NCI-H526 treated with DMSO at 0.1 percent for 48 hours (cell line): ENCODE measurements around the gene FAM124B.

Source experiments
- DNase-seq: peaks from one replicate; lab custom pipeline; 2025; lab: John Stamatoyannopoulos, UW

Gene FAM124B

DNA sequence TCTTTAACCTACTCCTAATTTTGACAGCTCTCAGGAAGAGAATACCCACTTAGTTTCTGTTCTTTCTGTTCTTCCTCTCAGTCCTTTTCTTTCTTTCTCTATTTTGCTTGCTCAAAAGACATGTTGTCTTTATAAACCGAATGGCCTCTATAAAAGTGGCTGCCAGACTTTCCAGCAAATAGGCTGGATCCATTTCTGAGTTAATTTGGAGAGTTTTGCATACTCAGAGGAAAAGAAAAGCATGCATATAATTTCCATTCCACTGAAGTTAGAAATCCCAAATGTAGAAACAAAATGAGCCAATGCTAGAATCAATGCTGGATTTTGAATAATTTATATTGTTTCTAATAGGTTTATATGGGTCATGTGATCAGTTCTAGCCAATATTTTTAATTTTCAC lies 65.9 kb downstream of the FAM124B start:
- no peak for DNase-seq

DNA sequence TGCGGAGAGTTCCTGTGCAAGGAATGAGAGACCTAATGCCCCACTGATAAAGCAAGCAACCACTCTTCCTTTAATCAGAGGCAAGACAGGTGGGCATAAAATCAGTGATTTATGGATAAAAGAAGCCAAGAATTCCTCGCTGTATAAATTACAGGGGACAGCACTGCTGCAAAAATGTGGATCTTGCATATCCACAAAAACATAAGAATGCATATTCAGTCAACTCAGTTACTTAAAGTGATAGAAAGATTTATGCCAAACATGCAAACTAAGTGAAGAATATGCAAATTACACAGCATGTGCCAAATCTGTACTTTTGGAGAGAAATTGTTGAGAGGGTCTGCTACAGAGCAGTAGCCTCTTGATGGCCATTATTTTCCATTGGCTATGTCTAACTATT lies 67.2 kb downstream of the FAM124B start:
- no peak for DNase-seq

DNA sequence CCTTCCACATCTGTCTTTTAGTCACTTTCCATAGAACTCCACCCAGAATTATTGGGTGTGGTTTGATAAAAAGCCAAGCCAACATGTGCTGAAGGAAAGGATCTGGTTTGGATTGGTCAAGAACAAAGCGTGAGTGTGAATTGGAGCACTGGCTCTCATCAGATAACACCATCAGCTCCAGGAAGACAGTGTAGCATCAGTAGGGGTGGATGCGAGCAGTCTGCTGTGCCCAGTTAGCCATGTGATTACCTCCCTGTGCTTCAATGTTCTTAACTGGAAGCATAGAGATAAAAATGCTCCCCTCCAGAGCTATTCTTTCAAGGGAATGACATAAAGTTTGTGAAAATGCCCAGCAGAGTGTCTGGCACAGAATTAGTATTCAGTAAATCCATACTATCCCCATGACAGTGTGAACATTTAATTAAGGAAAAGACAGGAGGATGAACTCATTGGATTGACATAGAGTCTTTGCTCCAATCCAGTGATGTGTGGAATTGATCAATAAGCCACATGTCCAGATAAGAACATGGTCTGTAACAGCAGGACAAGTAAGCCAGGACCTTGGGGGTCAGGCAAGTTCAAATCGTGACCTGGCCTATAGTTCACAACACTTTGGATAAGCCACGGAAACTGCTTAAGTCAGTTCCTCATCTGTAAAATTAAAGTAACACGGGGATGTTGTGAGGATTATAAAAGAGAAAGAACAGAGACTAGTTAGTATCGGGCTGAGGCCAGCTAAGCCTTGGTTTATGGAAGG lies 68.0 kb downstream of the FAM124B start:
- DNase-seq: no peak

DNA sequence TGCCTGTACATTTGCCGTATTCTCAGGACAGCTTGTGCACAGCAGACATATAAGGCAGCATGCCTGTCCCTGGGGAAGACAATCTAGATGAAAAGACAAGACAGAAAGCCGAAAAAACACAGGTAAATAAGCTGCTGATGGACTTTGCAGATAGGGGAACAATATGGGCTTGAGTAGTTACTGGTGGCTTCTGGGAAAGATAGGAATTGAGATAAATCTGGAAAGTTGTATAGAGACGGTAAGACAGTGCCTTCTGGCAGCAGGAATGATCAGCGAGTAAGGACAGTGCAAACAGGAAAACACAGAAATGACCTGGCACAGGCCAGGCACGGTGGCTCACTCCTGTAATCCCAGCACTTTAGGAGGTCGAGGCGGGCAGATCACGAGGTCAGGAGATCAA lies 70.2 kb downstream of the FAM124B start:
- no peak for DNase-seq

DNA sequence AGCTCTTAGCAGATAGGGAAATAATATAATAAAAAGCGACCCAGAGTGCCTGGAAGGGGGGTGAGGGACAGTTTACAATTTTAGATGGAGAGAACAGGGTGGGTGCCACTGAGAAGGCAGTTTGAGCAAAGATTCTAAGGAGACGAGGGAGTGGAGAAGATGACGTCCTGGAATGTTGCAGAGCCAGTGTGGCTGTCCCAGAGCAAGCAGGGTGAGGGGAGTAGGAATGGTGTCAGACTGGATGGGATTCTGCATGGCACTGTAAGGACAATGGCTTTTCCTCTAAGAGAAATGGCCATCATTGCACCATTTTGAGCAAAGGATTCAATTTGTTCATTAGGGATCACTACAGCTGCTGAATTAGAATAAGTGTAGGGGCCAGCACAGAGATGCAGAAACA lies 73.1 kb downstream of the FAM124B start:
- no peak for DNase-seq
